A673 (cell line): ENCODE results near the gene PLEK.

Experiments
- EZH2 ChIP-seq: fragments of 200-600 bp; sonication (generic); IDR thresholded peaks from 2 replicates; pipeline ENCODE4 v1.6.1; 2017; ENCODE audit warnings: borderline replicate concordance, low read depth, mild to moderate bottlenecking, mixed read lengths, antibody characterized with exemption, low read length; ENCODE audit not compliant: poor library complexity, severe bottlenecking
- TF ChIP-seq, protein P1 (sequence below): fragments of 300-800, 200-600 bp; sonication (generic); conservative IDR thresholded peaks from 2 replicates; pipeline ENCODE4 v1.5.1; 2017; ENCODE audit warnings: low read depth, mild to moderate bottlenecking, antibody characterized with exemption, low read length, moderate library complexity, mixed read lengths

DNA sequence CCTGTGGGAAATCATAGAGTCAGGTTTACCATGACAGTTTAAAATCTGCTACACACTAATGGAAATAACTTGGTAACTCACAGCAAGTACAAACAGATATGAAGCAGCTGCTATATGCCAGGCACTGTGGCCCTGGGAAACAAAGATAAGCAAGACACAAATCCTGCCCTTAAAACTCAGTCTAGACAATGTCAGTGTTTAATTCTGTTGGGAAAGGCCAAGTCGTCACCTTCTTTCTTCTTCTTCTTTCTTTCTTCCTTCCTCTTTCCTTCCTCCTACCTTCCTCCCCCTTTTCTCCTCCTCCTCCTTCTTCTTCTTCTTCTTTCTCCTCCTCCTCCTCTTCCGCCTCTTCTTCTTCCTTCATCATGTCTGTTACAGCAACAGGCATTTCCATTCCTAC, 26.8 kb downstream of the PLEK start:
- TF ChIP-seq, protein P1, sequence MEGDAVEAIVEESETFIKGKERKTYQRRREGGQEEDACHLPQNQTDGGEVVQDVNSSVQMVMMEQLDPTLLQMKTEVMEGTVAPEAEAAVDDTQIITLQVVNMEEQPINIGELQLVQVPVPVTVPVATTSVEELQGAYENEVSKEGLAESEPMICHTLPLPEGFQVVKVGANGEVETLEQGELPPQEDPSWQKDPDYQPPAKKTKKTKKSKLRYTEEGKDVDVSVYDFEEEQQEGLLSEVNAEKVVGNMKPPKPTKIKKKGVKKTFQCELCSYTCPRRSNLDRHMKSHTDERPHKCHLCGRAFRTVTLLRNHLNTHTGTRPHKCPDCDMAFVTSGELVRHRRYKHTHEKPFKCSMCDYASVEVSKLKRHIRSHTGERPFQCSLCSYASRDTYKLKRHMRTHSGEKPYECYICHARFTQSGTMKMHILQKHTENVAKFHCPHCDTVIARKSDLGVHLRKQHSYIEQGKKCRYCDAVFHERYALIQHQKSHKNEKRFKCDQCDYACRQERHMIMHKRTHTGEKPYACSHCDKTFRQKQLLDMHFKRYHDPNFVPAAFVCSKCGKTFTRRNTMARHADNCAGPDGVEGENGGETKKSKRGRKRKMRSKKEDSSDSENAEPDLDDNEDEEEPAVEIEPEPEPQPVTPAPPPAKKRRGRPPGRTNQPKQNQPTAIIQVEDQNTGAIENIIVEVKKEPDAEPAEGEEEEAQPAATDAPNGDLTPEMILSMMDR, result no peak
- TF ChIP-seq EZH2, result no peak
